GM18951 (cell line): Measurements from ENCODE around the gene ENTR1.

Experiments used
- POLR2A ChIP-seq: IDR thresholded peaks from 4 replicates; pipeline ENCODE4 v1.6.1; 2011; ENCODE audit warnings: mild to moderate bottlenecking; ENCODE audit not compliant: insufficient read length, insufficient read depth; ENCODE audit errors: extremely low read depth
- in situ Hi-C: fragments of 300-500 bp; cut with MboI; formaldehyde crosslinking; loops from one replicate; pipeline ENCODE4 v1.12.0; 2022; ENCODE audit warnings: low sequenced_read_pairs, mixed read lengths, inconsistent platforms; ENCODE audit not compliant: unreplicated experiment

ENTR1 gene

DNA sequence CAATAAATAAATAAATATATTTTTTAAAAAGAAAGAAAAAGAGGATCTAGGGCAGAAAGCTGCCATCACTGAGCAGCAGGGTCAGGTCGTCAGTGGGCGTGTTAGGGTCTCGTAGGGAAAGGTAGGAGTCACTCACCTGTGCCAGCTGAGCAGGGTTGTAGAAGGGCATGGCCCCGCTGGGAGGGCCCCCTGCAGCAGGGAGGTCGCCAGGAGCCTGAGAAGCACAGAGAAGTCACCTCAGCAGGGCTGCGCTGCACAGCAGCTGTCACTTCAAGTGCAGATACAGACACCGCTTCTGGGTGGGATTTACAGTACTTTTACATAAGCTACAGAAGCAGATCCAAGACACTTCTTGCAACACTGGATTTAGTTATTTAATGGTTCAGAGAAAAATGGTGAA, 33.3 kb upstream of the ENTR1 start:
- in situ Hi-C loops: no loop called here
- no peak for TF ChIP-seq POLR2A

DNA sequence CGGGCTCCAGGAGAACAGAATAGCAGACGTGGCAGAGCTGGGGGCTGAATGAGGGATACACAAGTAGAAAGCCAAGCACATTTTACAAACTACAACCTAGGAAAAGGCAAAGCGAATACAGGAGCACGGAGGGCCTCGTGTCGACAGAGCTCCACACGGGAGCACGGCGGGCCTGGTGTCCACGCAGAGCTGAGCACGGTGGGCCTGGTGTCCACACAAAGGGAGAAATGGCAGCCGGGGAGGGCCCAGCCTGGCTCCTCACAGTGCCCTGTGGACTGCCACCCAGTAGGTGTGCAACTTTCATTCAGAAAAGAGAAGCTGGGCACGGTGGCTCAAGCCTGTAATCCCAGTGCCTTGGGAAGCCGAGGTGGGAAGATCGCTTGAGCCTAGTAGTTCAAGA, 32.7 kb upstream of the ENTR1 start:
- TF ChIP-seq POLR2A: no peak
- in situ Hi-C loops: no loop called here

DNA sequence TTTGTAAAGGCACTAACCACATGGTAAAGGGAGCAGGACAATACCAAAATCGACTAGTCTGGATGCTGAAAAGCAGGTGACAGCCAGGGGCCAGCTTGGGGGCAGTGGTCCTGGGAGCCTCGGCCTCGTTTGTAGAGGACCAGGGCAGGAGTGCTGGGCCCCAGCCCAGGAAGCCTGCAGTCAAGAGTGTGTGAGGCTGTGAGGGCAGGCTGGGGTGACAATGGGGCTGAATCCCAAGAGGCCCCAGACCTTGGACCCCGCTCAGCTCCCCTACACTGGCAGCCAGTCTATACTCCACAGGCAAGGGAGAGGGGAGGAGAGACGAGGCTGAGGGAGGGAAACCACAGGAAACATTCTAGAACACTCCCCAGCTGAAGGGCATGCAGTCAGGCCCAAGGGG, 31.9 kb upstream of the ENTR1 start:
- in situ Hi-C loops: no loop called here
- TF ChIP-seq POLR2A: no peak

DNA sequence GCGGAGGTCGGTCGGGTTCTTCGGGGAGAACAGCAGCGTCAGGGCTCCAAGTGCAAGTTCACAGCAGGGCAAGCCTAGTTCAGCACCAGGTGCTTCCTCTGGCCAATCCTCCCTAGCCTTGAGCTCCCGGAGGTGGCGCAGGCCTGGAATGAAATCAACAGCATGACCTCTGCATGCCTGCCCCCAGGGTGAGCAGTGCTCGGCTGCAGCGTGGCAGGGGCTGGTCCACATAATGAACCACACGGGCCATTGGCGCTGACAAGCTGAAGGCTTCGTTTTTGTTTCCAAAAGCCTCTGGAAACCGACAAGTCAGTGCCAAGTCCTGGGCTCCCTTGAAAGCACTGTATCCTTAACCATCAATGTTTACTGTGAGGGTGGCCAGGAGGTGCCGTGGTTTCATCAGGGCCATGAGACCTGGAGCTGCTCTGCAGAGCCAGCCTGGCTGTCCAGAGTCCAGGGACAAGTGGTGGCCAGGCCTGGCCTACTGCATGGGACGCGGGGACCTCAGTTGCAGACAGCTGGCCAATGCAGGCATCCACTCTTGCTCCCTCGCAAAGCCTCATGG, 31.3 kb upstream of the ENTR1 start:
- TF ChIP-seq POLR2A: no peak
- in situ Hi-C loops: no loop called here

DNA sequence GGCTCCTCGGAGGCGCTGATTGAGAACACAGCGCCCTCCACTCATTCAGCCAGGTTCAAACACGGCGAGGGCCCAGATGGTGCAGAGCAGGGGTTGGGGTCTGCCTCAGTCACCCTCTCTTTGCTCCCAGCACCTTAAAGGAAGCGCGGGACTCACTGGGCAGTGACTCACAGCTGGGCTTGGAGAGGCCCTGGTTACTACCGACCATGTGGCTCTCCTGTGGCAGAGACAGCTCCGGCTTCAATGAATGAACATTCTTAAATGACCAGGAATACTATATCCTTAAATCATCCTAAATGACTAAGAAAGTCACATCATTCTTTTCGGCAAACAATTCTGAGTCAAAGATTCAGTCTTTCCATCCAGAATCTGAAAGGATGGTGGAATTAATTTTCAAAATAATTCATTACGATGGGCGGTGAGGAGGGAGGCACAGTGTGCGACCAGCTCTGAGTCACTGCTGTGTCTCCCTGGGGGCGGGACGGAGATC, 30.8 kb upstream of the ENTR1 start:
- TF ChIP-seq POLR2A: no peak
- in situ Hi-C loops: no loop called here

DNA sequence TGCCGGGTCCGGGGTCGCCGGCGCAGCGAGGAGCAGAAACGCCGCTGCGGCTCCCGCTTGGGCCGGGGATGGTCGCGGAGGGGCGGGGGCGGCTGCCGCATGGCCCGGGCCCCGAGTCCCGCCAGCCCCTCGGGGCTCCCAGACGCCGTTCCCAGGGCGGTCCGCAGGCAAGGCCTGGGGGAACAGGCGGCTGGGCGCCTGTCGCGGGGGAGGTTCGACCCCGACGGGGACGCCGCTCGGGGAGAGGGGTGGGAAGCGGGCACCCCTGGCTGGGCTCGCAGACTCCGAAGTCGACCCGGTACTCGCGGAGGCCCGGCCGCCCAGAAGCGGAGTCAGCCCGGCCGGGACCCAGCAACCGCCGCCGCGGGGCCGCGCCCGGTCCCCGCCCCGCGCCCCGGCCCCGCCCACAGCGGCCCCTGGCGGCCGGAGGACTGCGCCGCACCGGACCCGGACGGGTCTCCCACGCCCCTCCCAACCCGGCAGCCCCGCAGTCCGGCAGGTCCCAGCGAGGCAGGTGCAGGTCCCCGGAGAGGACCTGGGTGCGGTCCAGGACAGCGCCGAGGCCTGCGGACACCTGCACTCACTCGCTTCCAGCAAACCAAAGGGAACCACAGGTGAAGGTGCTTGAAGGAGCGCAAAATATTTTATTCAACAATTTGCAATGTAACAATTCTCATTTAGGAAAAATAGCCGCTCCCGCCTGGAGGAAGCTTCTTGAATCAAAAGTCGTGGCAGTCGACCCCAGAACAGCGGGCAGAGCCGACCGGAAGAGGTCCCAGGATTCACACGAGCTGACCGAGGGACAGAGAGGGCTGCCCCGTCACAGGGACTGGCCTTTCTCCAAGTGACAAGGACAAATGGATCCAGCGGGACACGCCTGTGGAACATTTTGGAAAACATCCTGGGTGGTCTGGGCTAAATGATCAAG, 29.3 kb upstream of the ENTR1 start, which contains the start of gene INPP5E:
INPP5E (minus strand) TSS at position 365 of the 928 bp plus-strand sequence. CDS start 426 bp downstream, outside the sequence.
- TF ChIP-seq POLR2A: peak; percentile 54
- in situ Hi-C loops: no loop called here

DNA sequence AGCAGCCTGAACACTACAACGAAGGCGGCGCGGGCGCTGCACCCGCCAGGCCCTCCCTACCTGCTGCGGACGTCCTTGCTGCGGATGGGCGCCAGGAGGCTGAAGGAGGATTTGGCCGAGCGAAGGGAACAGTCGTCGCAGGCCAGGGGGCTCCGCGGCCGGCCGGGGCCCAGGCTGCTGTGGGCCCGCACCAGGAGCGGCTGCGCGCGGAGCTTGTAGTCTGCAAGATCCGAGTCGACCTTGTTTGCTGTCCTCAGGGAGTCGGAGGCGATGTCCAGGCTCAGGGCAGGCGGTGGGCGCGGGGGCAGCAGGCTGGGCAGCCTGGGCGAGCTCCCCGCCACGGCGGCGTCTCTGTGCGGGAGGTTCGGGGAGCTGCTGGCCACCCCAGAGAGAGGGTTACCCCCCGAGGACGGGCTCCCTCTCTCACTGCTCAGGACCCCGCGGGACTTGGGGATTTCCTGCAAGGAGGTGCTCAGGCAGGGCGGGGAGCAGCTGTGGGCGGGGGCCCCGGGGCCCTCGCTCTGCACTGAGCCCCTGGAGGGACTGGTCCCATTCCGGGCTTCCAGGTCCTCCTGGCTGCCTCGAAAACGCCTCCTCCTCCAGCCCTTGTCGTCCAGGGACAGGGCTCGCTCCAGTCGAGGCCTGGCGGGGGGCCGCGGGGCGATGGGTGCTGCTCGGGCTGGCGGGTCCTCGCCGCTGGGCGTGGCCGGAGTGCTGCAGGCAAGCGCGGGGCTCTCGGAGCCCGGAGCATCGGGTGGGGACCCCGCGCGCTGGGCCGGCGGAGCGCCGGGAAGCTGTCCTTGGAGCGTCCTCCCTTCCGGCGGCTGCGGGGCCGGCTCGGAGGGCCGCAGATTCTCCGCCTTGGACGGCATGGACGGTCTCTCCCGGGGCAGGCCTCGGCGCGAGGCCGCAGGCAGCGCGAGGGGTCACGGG, 28.4 kb upstream of the ENTR1 start:
- peak; percentile 52 for TF ChIP-seq POLR2A
- in situ Hi-C loops: no loop called here

DNA sequence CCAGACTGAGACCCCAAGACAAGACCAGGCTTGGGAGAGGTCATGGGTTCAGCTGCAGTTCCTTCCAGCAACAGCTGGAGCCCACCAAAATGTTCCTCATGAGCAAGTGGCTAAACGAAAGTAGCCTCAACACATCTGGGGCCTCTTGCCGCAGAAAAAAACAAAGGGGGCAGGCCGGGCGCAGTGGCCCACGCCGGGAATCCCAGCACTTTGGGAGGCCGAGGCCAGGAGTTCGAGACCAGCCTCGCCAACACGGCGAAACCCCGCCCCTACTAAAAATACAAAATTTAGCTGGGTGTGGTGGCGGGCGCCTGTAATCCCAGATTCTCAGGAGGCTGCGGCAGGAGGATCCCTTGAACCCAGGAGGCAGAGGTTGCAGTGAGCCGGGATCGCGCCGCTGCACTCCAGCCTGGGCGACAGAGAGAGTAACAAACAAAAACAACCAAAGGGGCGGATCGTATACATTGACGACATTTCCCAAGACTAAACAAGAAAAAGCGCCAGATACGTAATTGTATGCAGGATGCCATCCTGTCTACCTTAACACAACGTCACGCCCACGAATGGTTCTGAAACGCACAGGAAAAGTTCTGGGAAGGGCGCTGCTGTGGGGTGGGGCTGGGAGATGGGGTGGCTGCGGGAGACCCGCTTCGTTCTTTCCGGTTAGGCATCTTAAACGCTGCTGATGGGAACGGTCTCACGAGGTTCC, 27.6 kb upstream of the ENTR1 start:
- in situ Hi-C loops: no loop called here
- TF ChIP-seq POLR2A: no peak

DNA sequence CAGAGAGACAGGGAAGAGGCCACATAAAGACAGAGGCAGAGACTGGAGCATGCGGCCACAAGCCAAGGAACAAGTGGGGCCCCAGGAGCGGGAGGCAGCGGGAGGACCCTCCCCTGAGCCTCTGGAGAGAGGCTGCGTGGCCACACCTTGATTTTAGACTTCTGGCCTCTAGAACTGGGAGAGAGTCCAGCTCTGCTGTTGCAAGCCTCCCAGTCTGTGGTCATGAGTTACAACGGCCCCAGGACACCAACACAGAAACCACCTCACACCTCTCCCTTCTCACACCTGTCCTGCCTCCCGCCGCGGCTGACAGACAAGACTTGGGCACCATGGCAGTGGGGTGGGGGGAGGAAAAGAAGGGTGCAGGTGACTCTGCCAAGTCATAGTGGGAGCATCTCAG, 27.0 kb upstream of the ENTR1 start:
- no peak for TF ChIP-seq POLR2A
- in situ Hi-C loops: no loop called here

DNA sequence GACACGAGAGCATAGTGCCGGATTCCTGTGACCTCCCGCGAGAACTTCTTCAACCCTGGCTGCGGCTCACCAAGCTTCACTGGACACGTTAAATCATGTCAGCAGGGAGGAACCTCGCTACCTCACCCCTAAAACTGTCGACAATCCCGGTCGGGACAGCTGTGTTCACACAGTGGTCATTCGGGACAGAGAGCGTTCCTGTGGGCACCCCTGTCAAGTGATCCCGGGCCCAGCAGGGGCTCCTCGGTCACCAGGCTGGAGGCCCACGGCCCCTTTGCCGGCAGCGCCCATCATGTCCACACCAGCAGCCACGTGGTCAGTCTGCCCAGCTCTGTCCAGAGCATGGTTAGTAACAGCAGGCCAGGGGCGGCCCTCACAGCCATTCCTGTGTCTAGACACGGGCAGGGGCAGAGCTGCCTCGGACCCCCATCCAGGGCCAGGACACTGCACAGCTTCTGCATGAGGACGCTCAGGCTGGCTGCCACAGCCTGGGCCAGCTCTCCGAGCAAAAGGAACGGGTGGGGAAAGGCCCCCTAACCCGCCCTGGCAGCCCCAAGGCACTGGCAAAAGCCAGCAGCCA, 25.7 kb upstream of the ENTR1 start:
- in situ Hi-C loops: no loop called here
- TF ChIP-seq POLR2A: no peak

DNA sequence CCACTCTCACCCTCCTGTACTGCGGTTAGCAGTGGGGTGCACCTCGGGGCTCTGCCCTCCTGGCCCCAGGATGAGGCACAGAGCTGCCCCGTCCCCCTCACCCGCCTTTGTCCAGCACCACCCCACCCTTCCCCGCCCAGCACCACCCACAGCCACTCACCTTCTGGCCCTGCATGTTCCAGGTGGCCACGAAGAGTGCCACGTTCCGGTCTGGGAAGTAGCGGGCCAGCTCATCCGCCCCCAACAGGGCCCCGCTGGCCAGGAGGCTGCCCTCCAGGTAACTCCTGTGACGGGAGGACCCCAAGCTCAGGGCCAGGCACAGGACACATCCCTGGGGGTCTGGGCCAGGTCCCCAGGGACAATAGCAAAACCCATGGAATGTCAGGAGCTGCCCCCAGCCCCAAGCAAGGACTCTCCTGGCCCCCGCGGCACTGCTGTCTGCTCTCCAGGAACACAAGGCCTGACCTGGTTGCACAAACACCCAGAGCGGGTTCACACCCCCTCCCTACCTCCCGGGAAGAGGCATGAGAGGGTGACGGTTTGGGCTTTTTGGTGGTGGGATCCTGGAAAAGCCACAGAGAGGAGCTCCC, 24.3 kb upstream of the ENTR1 start:
- in situ Hi-C loops: no loop called here
- TF ChIP-seq POLR2A: no peak

DNA sequence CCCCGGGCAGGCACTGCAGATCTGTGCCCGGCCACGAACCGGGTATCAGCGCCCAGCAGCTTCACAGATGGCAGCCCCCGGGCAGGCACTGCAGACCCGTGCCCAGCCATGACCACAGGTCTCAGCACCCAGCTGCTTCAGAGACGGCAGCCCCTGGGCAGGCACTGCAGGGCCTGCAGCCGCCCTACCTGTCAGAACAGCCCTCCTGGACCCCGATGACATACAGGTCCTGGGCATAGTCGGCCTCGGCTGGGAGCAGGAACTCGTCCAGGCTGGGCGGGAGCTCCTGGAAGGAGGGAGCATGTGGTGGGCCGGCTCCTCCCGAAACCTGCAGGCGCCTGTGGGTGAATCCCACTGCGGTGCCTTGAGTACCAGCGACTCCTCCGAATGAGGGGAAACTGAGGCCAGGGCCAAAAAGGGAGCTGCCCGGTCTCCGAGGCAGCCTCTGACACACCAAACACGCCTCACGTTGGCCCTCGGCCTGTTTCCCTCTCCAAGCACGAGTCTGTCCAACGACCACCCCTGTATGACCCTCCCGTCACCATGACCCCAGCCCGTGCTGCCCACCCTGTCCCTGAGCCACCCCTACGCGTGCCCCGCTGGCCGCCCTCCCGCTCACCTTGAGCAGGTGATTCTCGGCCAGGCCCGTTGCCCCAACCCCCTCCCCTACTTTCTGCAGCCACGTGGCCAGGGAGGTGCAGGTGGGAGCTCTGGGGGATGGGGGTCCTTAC, 23.6 kb upstream of the ENTR1 start:
- in situ Hi-C loops: no loop called here
- no peak for TF ChIP-seq POLR2A
